Measurements from ENCODE around the gene ANKRD34C. TPM values are rescaled to one million over a fixed set of nuclear protein-coding genes. Genes with fewer than 3 reads are reported as not detected.

ANKRD34C gene
- not detected in 2 replicates for total RNA-seq

- no peak for DNase-seq (ENCODE audit: low read depth)
- TF ChIP-seq, protein P1, sequence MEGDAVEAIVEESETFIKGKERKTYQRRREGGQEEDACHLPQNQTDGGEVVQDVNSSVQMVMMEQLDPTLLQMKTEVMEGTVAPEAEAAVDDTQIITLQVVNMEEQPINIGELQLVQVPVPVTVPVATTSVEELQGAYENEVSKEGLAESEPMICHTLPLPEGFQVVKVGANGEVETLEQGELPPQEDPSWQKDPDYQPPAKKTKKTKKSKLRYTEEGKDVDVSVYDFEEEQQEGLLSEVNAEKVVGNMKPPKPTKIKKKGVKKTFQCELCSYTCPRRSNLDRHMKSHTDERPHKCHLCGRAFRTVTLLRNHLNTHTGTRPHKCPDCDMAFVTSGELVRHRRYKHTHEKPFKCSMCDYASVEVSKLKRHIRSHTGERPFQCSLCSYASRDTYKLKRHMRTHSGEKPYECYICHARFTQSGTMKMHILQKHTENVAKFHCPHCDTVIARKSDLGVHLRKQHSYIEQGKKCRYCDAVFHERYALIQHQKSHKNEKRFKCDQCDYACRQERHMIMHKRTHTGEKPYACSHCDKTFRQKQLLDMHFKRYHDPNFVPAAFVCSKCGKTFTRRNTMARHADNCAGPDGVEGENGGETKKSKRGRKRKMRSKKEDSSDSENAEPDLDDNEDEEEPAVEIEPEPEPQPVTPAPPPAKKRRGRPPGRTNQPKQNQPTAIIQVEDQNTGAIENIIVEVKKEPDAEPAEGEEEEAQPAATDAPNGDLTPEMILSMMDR (IDR thresholded peaks at IDR 0.05; ENCODE audit: insufficient read depth, low read length, poor library complexity, severe bottlenecking): no peak
- no peak within 1 kb of the TSS for H3K4me3 ChIP-seq (ENCODE audit: low read depth, low read length)
- no peaks in the 10 kb centered on the region for H3K36me3 ChIP-seq (ENCODE audit: control insufficient read depth, insufficient read depth, low read length)
- H3K27me3 ChIP-seq (ENCODE audit: control insufficient read depth, insufficient read depth, low read length): peaks cover 24% of the 10 kb centered on the region
These were observed at the start of gene ANKRD34C for GRCh38 chr15:79282371-79283251. Gene ANKRD34C, plus strand, starts transcription at chr15:79282722. Its CDS starts 10,563 bp downstream, at chr15:79293285.

DNA sequence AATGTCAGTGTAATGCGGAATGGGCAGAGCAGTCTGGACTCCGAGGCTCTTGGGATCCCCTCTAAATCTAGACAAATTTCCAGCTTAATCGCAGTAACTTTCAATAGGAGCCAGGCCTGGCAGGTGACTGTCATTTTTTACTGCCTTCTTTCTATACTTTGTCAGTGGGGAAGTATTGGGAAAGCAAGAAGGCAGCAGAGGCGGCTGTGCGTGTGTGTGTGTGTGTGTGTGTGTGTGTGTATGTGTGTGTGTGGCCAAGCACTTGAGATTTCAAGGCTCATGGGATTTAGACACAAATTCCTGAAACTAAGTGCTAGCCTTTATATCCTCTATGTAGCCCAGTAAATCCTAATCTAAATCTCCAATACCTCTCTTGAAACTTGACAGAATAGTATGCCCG, 49.3 kb upstream of the ANKRD34C start:
- Histone ChIP-seq H3K27me3 (ENCODE audit: control insufficient read depth, insufficient read depth, low read length) (no peaks in the 10 kb centered on the region), H3K36me3 (ENCODE audit: control insufficient read depth, insufficient read depth, low read length) (no peaks in the 10 kb centered on the region), H3K4me3 (ENCODE audit: low read depth, low read length) (no peak overlapping the region)
- TF ChIP-seq, protein P1 (IDR thresholded peaks at IDR 0.05; ENCODE audit: insufficient read depth, low read length, poor library complexity, severe bottlenecking): no peak
- DNase-seq (ENCODE audit: low read depth): no peak

GRCh38 chr15:79240036-79240435, 42.5 kb upstream of the ANKRD34C start:
- H3K36me3 ChIP-seq (ENCODE audit: control insufficient read depth, insufficient read depth, low read length): no peaks in the 10 kb centered on the region
- no peaks in the 10 kb centered on the region for H3K27me3 ChIP-seq (ENCODE audit: control insufficient read depth, insufficient read depth, low read length)
- H3K4me3 ChIP-seq (ENCODE audit: low read depth, low read length): no peak overlapping the region
- DNase-seq (ENCODE audit: low read depth): no peak
- TF ChIP-seq, protein P1 (IDR thresholded peaks at IDR 0.05; ENCODE audit: insufficient read depth, low read length, poor library complexity, severe bottlenecking): no peak

DNA sequence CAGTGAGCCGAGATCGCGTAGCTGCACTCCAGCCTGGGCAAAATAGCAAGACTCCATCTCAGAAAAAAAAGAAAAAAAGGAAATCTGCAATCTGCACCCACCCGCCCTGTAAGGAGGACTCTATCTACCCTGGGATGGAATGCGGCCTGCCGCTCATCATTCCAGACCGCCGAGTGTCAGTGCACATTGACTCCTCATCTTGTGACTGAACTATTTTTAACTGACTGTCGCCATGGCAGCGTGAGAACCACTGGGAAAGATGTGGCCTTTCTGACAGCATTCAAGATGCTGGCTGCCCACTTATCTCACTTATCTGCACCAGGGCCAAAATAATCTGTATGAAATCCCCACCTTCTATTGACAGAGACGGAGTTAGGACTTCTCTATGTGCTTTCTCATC, 38.8 kb upstream of the ANKRD34C start:
- TF ChIP-seq, protein P1 (IDR thresholded peaks at IDR 0.05; ENCODE audit: insufficient read depth, low read length, poor library complexity, severe bottlenecking): no peak

DNA sequence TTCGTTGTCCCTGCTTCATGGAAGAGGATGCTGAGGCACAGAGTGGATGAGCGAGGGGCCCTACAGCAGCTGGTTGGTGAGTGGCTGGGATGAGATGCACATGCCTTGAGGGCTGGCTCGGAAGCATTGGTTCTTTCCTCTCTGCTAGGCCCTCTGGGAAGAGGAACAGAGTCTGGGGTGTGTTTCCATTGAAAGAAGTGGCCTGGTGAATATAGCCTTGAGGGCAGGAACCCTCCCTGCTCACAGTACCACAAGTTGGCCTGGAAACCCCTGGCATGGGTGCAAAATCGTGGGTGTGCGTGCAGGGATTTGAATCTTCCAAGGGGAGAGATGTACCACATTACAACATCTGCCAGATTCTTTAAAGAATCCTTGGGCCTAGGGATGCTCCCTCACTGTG, 37.6 kb upstream of the ANKRD34C start:
- Histone ChIP-seq H3K27me3 (ENCODE audit: control insufficient read depth, insufficient read depth, low read length) (no peaks in the 10 kb centered on the region), H3K4me3 (ENCODE audit: low read depth, low read length) (no peak overlapping the region), H3K36me3 (ENCODE audit: control insufficient read depth, insufficient read depth, low read length) (no peaks in the 10 kb centered on the region)
- no peak for DNase-seq (ENCODE audit: low read depth)
- TF ChIP-seq, protein P1 (IDR thresholded peaks at IDR 0.05; ENCODE audit: insufficient read depth, low read length, poor library complexity, severe bottlenecking): no peak

More for the DNA sequence above, 38.8 kb upstream of the ANKRD34C start:
- no peak for DNase-seq (ENCODE audit: low read depth)
- Histone ChIP-seq H3K36me3 (ENCODE audit: control insufficient read depth, insufficient read depth, low read length) (no peaks in the 10 kb centered on the region), H3K4me3 (ENCODE audit: low read depth, low read length) (no peak overlapping the region), H3K27me3 (ENCODE audit: control insufficient read depth, insufficient read depth, low read length) (no peaks in the 10 kb centered on the region)

All from kidney epithelial cell (primary cell).